Heart right ventricle (tissue), 16 donors: ENCODE measurements around the gene TCF4. TPM values are rescaled to one million over a fixed set of nuclear protein-coding genes. Genes with fewer than 3 reads are reported as not detected.

Experiments
- ATAC-seq, 8 donors: fragments of 200-7000 bp; cut with Tn5 transposase; one replicate each; pipeline ENCODE4 v1.9.1; 2020; ENCODE audit warnings: mild to moderate bottlenecking in 8 of 8, moderate library complexity in 8 of 8, moderate number of reproducible peaks in 1 of 8
- DNase-seq, 2 donors: peaks; one replicate each; pipeline ENCODE4 v3.0.0-alpha.2; 2020
- H3K27ac ChIP-seq, 10 donors: fragments of 200-600 bp; sonication (generic) in 2 of 10; one replicate each; pipeline versions ENCODE4 v1.5.0 to v1.8.0; 2020 to 2022; ENCODE audit warnings: mild to moderate bottlenecking in 3 of 10
- H3K27me3 ChIP-seq, 7 donors: fragments of 200-600 bp; one replicate each; pipeline ENCODE4 v1.8.0; 2021 to 2022; ENCODE audit warnings: mild to moderate bottlenecking in 2 of 7
- H3K36me3 ChIP-seq, 9 donors: fragments of 200-600 bp; sonication (generic) in 1 of 9; one replicate each; pipeline versions ENCODE4 v1.5.0 to v1.8.0; 2020 to 2022; ENCODE audit warnings: mild to moderate bottlenecking in 2 of 9
- H3K4me1 ChIP-seq, 9 donors: fragments of 200-600 bp; sonication (generic) in 1 of 9; one replicate each; pipeline versions ENCODE4 v1.5.0 to v1.8.0; 2020 to 2022; ENCODE audit warnings: mild to moderate bottlenecking in 4 of 9
- H3K4me3 ChIP-seq, 10 donors: fragments of 200-600 bp; sonication (generic) in 2 of 10; one replicate each; pipeline versions ENCODE4 v1.5.0 to v1.8.0; 2020 to 2022; ENCODE audit warnings: mild to moderate bottlenecking in 7 of 10, moderate library complexity in 2 of 10
- H3K9me3 ChIP-seq, 11 donors: fragments of 200-600 bp in 10 of 11; sonication (generic) in 2 of 11; one replicate each; pipeline versions ENCODE4 v1.5.0 to v1.8.0; 2013 to 2022; ENCODE audit warnings: mild to moderate bottlenecking in 2 of 11, control low read depth in 1 of 11, moderate library complexity in 1 of 11
- WGBS, 2 donors: extraction: QIAGEN DNeasy Blood & Tissue Kit; methylation state at CpG; one replicate each; pipeline ENCODE4 v1.1.7; 2013; ENCODE audit warnings: inconsistent platforms in 1 of 2; 5-methylcytosine and 5-hydroxymethylcytosine counted together
- intact Hi-C, 10 donors: fragments of 100-400 bp; cut with DNase I; formaldehyde crosslinking; loops; one replicate each; pipeline versions ENCODE4 v1.11.1 to v1.14.2; 2022
- polyA plus RNA-seq, 2 donors: library from polyadenylated mRNA; stranded (reverse); fragments of 200-250 nt; gene quantifications; one replicate each; pipeline ENCODE4 v1.2.3, GENCODE V29; 2013
- total RNA-seq, 10 donors: library from RNA; stranded (reverse); fragmentation: NEBNext Ultra II Directional in 3 of 10; extraction: Animal tissue kit (Norgen Biotek cat#: 25700) in 3 of 10; gene quantifications; one replicate each; pipeline versions ENCODE4 v1.2.1 to v1.2.4, GENCODE V29; 2021 to 2023
- TF ChIP-seq, protein P1 (sequence below), 9 donors: fragments of 200-600 bp; sonication (generic) in 2 of 9; IDR thresholded peaks; one replicate each; pipeline versions ENCODE4 v1.5.0 to v1.8.0; 2021 to 2022; ENCODE audit warnings: antibody characterized with exemption in 9 of 9, mild to moderate bottlenecking in 5 of 9, moderate library complexity in 1 of 9
- donor health status: Arrhythmogenic right ventricular cardiomyopathy.
- donor health status: ischemic (EF 13 %, LVEDD 7.1; RV severe dilation, severe dysfunction).
- donor health status: healthy with polysubstance abuse.
- donor health status: DM: no; HTN: yes; CAD: no.
- donor health status: DM: no; HTN: no; CAD: no.
- donor health status: ischemic (EF 25% LVEDD 6.9; RV normal size, moderate dysfunction).
- donor health status: ischemic (EF 25% LVEDD 5.7; RV mildly dilated, moderate dysfunction).
- donor health status: healthy.
- donor health status: DM: yes; HTN: yes; CAD: no.
- donor health status: Ischemic cardiomyopathy.
- donor health status: ischemic (EF 35%, LVEDD 5.7; RV mildly dilated, moderate dysfunction).
- donor health status: nonischemic (EF 11% LVEDD 7.7; RV severe dilation, severe dysfunction).
- donor health status: DM: yes; HTN: yes; CAD: no.
- donor health status: PGD.
- donor health status: ischemic (EF 29% LVEDD 5.4; RV normal size, mild dysfunction).
- donor health status: nonischemic (EF 23%, LVEDD 6.1; RV moderate dilation, normal function).

The TCF4 gene
- total and polyA plus RNA-seq, 12 donors = 12.6 to 90.1 (median 65.5) TPM

DNA sequence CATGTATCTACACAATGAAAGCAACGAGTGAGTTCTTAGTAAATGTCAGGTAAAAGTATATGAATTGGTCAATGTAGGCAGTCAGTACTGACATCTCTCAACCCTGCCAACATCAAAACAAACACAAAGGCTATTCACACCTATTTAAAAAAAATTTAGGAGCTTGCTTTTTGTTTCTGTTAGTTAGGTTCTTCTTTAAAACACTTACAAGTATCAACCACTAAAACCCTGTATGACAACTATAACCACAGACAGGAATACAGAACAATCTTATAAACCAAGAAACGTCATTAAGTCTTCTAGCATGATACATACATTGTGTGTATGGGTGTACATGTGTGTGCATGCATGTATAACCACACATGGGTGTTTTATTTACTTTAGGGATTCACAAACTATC lies 131.0 kb downstream of the TCF4 start:
- peaks cover 0 to 23% (median 0%) of the 10 kb centered on the region in 9 donors for H3K36me3 ChIP-seq
- intact Hi-C loops = no loop called here
- peaks cover 0 to 26% (median 4%) of the 10 kb centered on the region in 9 donors for H3K4me1 ChIP-seq
- ATAC-seq = no peak
- H3K9me3 ChIP-seq = no peaks in the 10 kb centered on the region
- 76 to 83% methylated on average over 2 of the region's 2 CpGs for WGBS, 2 donors
- no peak overlapping the region for H3K27ac ChIP-seq
- H3K4me3 ChIP-seq = no peak overlapping the region
- H3K27me3 ChIP-seq = no peaks in the 10 kb centered on the region
- DNase-seq = no peak
- TF ChIP-seq, protein P1, sequence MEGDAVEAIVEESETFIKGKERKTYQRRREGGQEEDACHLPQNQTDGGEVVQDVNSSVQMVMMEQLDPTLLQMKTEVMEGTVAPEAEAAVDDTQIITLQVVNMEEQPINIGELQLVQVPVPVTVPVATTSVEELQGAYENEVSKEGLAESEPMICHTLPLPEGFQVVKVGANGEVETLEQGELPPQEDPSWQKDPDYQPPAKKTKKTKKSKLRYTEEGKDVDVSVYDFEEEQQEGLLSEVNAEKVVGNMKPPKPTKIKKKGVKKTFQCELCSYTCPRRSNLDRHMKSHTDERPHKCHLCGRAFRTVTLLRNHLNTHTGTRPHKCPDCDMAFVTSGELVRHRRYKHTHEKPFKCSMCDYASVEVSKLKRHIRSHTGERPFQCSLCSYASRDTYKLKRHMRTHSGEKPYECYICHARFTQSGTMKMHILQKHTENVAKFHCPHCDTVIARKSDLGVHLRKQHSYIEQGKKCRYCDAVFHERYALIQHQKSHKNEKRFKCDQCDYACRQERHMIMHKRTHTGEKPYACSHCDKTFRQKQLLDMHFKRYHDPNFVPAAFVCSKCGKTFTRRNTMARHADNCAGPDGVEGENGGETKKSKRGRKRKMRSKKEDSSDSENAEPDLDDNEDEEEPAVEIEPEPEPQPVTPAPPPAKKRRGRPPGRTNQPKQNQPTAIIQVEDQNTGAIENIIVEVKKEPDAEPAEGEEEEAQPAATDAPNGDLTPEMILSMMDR (IDR thresholded peaks at IDR 0.05) = no peak

DNA sequence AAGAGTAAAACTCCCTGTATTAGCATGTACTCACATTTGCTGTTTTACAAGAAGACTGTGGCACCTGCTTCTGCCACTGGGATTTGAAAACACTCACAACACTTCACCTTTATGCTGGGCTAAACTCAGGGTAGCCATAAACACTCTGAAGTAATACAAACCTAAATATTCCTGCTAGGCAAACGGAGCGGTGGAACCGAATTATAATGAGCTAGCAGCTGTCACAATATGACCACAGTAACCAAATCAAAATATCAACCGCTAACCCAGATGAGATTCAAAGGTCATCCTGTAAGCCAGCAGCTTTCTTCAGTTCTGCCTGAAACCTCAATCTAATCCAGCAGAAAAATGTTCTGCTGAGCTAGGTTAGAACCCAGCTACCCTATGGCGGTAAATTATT lies 132.1 kb downstream of the TCF4 start:
- 89% methylated on average over 5 of the region's 5 CpGs for WGBS, 2 donors
- Histone ChIP-seq H3K27me3 (no peaks in the 10 kb centered on the region), H3K4me1 (peaks cover 0 to 34% (median 6%) of the 10 kb centered on the region in 9 donors), H3K4me3 (no peak overlapping the region), H3K9me3 (no peaks in the 10 kb centered on the region), H3K36me3 (peaks cover 0 to 17% (median 0%) of the 10 kb centered on the region in 9 donors), H3K27ac (no peak overlapping the region)
- intact Hi-C loops = no loop called here
- TF ChIP-seq, protein P1 (IDR thresholded peaks at IDR 0.05) = no peak
- DNase-seq (no peak), ATAC-seq (no peak)

DNA sequence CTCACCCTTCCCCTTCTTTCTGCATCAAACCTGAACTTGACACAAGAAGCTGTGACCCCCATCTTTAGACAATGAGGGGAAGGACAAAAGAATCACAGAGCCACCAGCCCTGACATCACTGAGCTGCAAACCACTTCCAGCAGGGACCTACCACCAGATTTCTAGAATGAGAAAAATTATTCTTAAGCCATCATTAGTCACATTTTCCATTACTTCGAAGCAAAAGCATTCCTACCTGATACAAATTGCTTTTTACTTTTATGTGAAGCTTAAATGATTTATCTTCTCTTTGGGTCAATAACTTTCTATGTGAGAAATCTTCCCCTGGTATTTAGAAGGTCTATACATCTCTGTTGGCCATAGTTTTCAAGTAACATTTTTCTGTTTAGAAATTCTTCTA lies 134.8 kb downstream of the TCF4 start:
- intact Hi-C loops = no loop called here
- no peak for ATAC-seq

DNA sequence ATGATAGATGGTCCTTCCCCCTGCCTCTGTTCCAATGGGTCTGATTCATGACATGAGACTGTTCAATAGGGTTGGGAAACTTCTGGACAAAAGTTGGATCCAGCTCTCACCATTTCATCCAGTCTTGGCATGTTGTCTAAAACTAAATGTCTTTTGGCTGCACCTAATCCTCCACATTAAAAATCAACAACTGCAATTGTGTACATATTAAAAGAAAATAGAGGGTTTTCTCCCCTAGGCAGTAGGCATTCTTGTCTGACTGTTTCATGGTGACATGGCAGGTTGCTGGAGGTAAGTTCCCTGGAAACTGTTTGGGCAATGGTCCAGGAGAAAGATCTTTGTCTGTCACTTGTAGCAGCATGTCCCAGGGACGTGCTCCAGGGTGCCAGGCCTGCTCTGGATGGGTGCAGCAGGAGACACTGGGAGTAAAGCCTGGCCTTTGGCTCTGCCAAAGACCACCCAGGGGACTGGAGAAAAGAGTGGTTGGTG lies 135.8 kb downstream of the TCF4 start:
- DNase-seq (peak in 1 of 2 donors; percentile 15), ATAC-seq (peak in 5 of 8 donors; percentile 12 to 71 (median 33))
- Histone ChIP-seq H3K36me3 (no peaks in the 10 kb centered on the region), H3K4me3 (no peak overlapping the region), H3K4me1 (peaks cover 0 to 51% (median 6%) of the 10 kb centered on the region in 9 donors), H3K27ac (peak overlapping the region in 2 of 10 donors; percentile 8 to 22), H3K9me3 (no peaks in the 10 kb centered on the region), H3K27me3 (no peaks in the 10 kb centered on the region)
- TF ChIP-seq, protein P1 (IDR thresholded peaks at IDR 0.05) = no peak
- WGBS, 2 donors = 52 to 61% methylated on average over 1 of the region's 1 CpG
- intact Hi-C loops = no loop called here

More for the DNA sequence above, 134.8 kb downstream of the TCF4 start:
- Histone ChIP-seq H3K27me3 (no peaks in the 10 kb centered on the region), H3K27ac (no peak overlapping the region), H3K36me3 (no peaks in the 10 kb centered on the region), H3K9me3 (no peaks in the 10 kb centered on the region), H3K4me3 (no peak overlapping the region), H3K4me1 (peaks cover 0 to 43% (median 6%) of the 10 kb centered on the region in 9 donors)
- 87 to 95% methylated on average over 1 of the region's 1 CpG for WGBS, 2 donors
- no peak for DNase-seq
- TF ChIP-seq, protein P1 (IDR thresholded peaks at IDR 0.05) = no peak
